ENCODE data around the gene JAM3.

JAM3 gene

GRCh38 chr11:134145715-134146114 lies 76.8 kb downstream of the JAM3 start:
- Histone ChIP-seq H3K4me3 (ENCODE audit: low read length) (no peak overlapping the region), H3K4me2 (ENCODE audit: low read length) (no peak overlapping the region), H3K79me2 (ENCODE audit: control insufficient read depth, low read length) (no peaks in the 10 kb centered on the region), H3K4me1 (ENCODE audit: control insufficient read depth, low read length) (no peaks in the 10 kb centered on the region), H3K27ac (ENCODE audit: low read depth, low read length) (no peak overlapping the region), H3K27me3 (ENCODE audit: control insufficient read depth, low read length) (no peaks in the 10 kb centered on the region), H3F3A (ENCODE audit: control insufficient read depth, insufficient read depth) (no peaks in the 10 kb centered on the region), H3K9me3 (ENCODE audit: control insufficient read depth, insufficient read depth, low read length) (no peaks in the 10 kb centered on the region), H4K20me1 (ENCODE audit: control insufficient read depth, insufficient read depth, low read depth, low read length) (no peaks in the 10 kb centered on the region), H3K9me2 (replicated peaks; ENCODE audit: control insufficient read depth, low read length) (no peaks in the 10 kb centered on the region), H3K36me3 (ENCODE audit: control insufficient read depth, low read length) (peaks cover 4% of the 10 kb centered on the region)
- TF ChIP-seq EZH2phosphoT487 (IDR thresholded peaks at IDR 0.05; ENCODE audit: borderline replicate concordance, low read length) (no peak), CTCF (IDR thresholded peaks at IDR 0.05; ENCODE audit: low read depth, low read length, poor library complexity, severe bottlenecking) (no peak)

- no peak for TF ChIP-seq CTCF (IDR thresholded peaks at IDR 0.05; ENCODE audit: low read depth, low read length, poor library complexity, severe bottlenecking)
- TF ChIP-seq EZH2phosphoT487 (IDR thresholded peaks at IDR 0.05; ENCODE audit: borderline replicate concordance, low read length) = no peak
- Histone ChIP-seq H3K36me3 (ENCODE audit: control insufficient read depth, low read length) (peaks cover 11% of the 10 kb centered on the region), H3K4me3 (ENCODE audit: low read length) (no peak overlapping the region), H3K4me2 (ENCODE audit: low read length) (no peak overlapping the region), H3K4me1 (ENCODE audit: control insufficient read depth, low read length) (no peaks in the 10 kb centered on the region), H3K27ac (ENCODE audit: low read depth, low read length) (no peak overlapping the region), H3K79me2 (ENCODE audit: control insufficient read depth, low read length) (no peaks in the 10 kb centered on the region), H3K9me3 (ENCODE audit: control insufficient read depth, insufficient read depth, low read length) (no peaks in the 10 kb centered on the region), H3K27me3 (ENCODE audit: control insufficient read depth, low read length) (no peaks in the 10 kb centered on the region), H4K20me1 (ENCODE audit: control insufficient read depth, insufficient read depth, low read depth, low read length) (no peaks in the 10 kb centered on the region), H3F3A (ENCODE audit: control insufficient read depth, insufficient read depth) (no peaks in the 10 kb centered on the region), H3K9me2 (replicated peaks; ENCODE audit: control insufficient read depth, low read length) (no peaks in the 10 kb centered on the region)
Observed at GRCh38 chr11:134146598-134146997, 77.7 kb downstream of the JAM3 start.

GRCh38 chr11:134149371-134149770 lies 80.5 kb downstream of the JAM3 start:
- no peak overlapping the region for H3K4me3 ChIP-seq (ENCODE audit: low read length)
- H3K4me2 ChIP-seq (ENCODE audit: low read length) = no peak overlapping the region
- no peaks in the 10 kb centered on the region for H3F3A ChIP-seq (ENCODE audit: control insufficient read depth, insufficient read depth)
- H3K9me3 ChIP-seq (ENCODE audit: control insufficient read depth, insufficient read depth, low read length) = no peaks in the 10 kb centered on the region
- H4K20me1 ChIP-seq (ENCODE audit: control insufficient read depth, insufficient read depth, low read depth, low read length) = no peaks in the 10 kb centered on the region; the same call in 1 of the 2 replicates
- H3K27me3 ChIP-seq (ENCODE audit: control insufficient read depth, low read length) = no peaks in the 10 kb centered on the region
- peaks cover 29% of the 10 kb centered on the region for H3K36me3 ChIP-seq (ENCODE audit: control insufficient read depth, low read length)
- H3K79me2 ChIP-seq (ENCODE audit: control insufficient read depth, low read length) = no peaks in the 10 kb centered on the region
- H3K4me1 ChIP-seq (ENCODE audit: control insufficient read depth, low read length) = no peaks in the 10 kb centered on the region
- H3K27ac ChIP-seq (ENCODE audit: low read depth, low read length) = no peak overlapping the region
- TF ChIP-seq EZH2phosphoT487 (IDR thresholded peaks at IDR 0.05; ENCODE audit: borderline replicate concordance, low read length) (no peak), CTCF (IDR thresholded peaks at IDR 0.05; ENCODE audit: low read depth, low read length, poor library complexity, severe bottlenecking) (no peak)
- no peaks in the 10 kb centered on the region for H3K9me2 ChIP-seq (replicated peaks; ENCODE audit: control insufficient read depth, low read length)

All from DOHH2 (cell line).